Omental fat pad (tissue), 4 donors: ENCODE data around the gene KCNG2. TPM values are rescaled to one million over a fixed set of nuclear protein-coding genes. Genes with fewer than 3 reads are reported as not detected.

Experiments used
- ATAC-seq: fragments of 150-250 bp; one replicate; pipeline ENCODE4 v1.9.1; 2016; ENCODE audit warnings: mild to moderate bottlenecking, moderate library complexity; ENCODE audit not compliant: low FRiP score
- DNase-seq: peaks from one replicate; pipeline ENCODE4 v3.0.0-alpha.2; 2019; ENCODE audit warnings: low spot score
- total RNA-seq, 4 donors: library from RNA; depleted of rRNA; stranded (reverse); fragments of >200 nt; gene quantifications; one replicate each; pipeline ENCODE4 v1.1.0, GENCODE V29; 2016
- TF ChIP-seq, protein P1 (sequence below), 3 donors: fragments of 450-650 bp; IDR thresholded peaks; one replicate each; pipeline ENCODE4 v1.5.1; 2016 to 2017; ENCODE audit warnings: antibody characterized with exemption in 3 of 3, mild to moderate bottlenecking in 3 of 3, moderate library complexity in 2 of 3

The KCNG2 gene
- total RNA-seq, 4 donors from 2014 or later: 0.75 to 2.4 (median 0.96) TPM; not detected in 1

DNA sequence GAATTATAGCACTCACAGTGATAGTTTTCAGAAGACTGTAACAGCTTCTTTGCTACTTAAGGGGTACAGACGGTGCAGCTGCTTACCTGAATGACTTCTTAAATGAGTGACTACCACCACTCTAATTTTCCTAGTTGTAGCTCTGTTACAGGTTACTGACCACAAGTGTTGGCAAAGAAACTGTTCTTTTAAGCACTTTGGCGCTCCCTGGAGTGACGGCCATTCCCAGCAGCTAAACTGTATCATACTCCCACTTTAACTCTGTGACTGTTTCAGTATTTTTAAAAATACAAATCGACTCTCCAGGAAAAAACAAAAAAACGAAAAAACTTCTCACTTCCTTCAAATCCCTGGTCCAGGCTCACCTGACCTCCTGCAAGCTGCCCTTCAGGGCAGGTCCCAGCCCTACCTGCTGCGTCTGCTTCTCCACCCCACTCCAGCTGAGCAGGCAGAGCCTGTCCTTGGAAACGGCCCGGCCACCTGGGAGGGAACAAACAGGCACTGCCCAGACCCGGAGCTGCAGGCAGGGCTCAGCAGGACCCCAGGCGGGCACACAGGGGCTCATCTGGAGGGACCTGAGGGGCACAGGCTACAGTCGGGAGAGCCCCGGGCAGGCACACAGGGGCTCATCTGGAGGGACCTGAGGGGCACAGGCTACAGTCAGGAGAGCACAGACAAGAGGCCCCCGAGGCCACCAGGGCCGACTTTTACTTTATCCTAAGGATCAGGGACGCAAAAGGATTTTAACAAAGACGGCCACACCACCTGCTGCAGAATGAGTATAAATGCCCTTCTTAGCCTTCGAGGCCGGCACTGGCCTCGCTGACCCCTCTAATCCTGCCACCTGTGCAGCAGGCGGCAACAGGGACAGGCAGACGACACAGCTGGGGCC lies 129.2 kb downstream of the KCNG2 start:
- no peak for ATAC-seq
- TF ChIP-seq, protein P1, sequence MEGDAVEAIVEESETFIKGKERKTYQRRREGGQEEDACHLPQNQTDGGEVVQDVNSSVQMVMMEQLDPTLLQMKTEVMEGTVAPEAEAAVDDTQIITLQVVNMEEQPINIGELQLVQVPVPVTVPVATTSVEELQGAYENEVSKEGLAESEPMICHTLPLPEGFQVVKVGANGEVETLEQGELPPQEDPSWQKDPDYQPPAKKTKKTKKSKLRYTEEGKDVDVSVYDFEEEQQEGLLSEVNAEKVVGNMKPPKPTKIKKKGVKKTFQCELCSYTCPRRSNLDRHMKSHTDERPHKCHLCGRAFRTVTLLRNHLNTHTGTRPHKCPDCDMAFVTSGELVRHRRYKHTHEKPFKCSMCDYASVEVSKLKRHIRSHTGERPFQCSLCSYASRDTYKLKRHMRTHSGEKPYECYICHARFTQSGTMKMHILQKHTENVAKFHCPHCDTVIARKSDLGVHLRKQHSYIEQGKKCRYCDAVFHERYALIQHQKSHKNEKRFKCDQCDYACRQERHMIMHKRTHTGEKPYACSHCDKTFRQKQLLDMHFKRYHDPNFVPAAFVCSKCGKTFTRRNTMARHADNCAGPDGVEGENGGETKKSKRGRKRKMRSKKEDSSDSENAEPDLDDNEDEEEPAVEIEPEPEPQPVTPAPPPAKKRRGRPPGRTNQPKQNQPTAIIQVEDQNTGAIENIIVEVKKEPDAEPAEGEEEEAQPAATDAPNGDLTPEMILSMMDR (IDR thresholded peaks at IDR 0.05): no peak
- peak; percentile 14 for DNase-seq

DNA sequence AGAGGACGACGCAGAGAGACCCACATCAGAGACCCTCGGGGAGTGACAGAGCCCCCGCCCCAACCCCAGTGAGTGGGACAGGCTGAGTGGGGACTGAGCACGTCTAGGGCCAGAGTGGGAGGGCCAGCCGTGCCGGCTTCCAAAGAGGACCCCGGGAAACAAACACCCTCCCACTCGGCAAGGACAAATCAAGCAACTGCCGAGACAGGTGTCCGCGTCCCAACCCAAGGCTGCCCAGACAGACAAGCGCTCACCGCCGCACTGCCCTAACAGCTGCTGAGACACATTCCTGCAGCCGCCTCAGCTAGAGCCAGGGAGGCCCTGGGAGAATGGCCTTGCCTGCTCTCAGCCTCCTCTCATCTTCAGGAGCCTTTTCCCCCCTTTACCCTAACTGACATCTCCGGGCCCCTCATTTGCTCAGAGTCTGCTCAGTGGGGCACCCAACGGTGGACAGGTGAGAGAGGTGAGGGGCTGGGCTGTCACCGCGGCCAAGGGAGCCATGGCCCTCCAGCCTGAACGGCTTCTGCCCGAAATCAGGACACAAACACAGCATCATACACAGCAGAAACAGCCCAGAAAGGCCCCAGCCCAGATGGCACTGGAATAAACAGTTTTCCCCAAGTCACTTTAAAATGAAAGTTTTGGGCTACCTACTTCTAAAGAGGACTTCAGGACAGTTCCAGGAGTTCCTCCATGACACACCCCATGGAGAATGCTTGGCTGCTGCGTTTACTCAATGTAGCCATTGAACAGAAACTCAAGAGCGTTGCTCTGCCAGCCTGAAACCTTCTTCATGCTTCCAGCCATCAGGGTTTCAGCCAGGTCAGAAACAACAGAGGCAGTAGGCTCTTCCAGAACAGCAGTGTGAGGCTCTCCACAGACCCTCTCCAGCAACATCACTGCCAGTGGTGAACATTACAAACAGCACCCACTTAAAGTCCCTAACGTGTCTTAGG lies 130.1 kb downstream of the KCNG2 start:
- no peak for ATAC-seq
- DNase-seq: peak; percentile 6
- TF ChIP-seq, protein P1 (IDR thresholded peaks at IDR 0.05): no peak

DNA sequence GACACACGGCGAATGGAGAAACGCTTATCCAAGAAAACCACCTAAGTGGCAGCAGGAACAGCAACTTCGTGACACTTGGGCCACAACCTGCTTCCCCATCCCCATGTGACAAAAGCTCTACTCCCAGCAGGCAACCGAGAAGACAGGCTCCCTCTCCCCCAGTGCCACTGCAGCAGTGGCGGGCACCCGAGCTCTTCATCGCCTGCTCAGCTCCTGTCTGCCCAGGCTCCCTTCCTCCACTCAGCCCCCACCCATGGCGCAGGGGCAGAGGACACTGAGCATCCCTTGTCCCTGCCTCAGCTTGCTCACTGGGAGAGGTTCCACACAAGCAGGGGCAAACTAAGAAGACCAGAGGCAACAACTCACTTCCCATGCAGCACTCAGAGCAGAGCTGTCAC lies 130.8 kb downstream of the KCNG2 start:
- ATAC-seq (no peak), DNase-seq (peak; percentile 7)
- TF ChIP-seq, protein P1 (IDR thresholded peaks at IDR 0.05): no peak

DNA sequence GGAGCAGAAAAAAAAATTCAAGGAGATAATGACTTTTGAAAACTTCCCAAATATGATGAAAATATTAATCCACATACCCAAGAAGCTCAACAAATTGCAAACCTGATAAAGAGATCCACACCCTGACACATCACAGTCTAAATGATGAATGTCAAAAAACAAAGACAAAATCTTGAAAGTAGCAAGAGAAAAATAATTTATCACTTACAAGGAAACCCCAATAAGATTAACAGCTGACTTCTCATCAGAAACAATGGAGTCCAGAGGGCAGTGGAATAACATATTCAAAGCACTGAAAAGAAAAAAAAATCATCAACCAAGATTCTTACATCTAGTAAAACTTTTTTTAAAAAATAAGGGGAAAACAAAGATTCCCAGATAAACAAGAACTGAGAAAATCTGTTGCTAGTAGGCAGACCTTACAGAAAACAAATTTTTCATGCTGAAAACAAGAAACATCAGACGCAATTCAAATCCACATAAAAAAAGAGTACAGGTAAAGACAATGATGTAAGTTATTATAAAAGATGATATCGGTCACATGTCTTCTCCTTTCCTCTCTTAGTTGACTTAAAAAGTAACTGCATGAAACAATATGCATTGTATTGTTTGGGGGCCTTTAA lies 132.4 kb downstream of the KCNG2 start:
- DNase-seq: no peak
- TF ChIP-seq, protein P1 (IDR thresholded peaks at IDR 0.05): no peak
- ATAC-seq: no peak

DNA sequence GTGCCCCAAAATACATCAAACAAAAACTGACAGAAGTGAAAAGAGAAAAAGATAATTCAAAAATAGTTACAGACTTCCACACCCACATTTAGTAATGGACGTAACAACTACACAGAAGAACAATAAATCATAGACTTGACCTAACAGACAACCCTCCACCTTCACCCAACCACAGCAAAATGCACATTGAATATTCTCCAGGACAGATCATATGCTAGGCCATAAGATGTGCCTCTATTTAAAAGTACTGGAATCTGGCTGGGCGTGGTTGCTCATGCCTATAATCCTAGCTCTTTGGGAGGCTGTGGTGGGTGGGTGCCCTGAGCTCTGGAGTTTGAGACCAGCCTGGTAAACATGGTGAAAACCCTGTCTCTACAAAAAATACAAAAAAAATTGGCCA lies 133.7 kb downstream of the KCNG2 start:
- ATAC-seq (no peak), DNase-seq (no peak)
- TF ChIP-seq, protein P1 (IDR thresholded peaks at IDR 0.05): no peak

DNA sequence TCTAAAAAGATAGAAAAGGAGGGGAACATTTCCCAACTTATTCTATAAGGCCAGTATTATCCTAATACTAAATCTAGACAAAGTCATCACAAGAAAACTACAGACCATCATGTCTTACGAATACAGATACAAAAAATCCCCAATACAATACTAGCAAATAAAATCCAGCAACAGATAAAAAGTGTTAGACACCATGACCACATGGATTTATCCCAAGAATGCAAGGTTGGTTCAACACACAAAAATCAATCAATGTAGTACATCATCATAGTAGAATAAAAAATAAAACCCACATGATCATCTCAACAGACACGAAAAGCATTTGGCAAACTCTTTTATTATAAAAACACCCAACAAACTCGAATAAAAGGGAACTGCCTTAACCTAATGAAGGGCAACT lies 135.2 kb downstream of the KCNG2 start:
- DNase-seq (no peak), ATAC-seq (no peak)
- TF ChIP-seq, protein P1 (IDR thresholded peaks at IDR 0.05): no peak
